ENCODE data around the gene UBC. TPM values are rescaled to one million over a fixed set of nuclear protein-coding genes. Genes with fewer than 3 reads are reported as not detected.

Gene UBC
- total RNA-seq, 1 experiment from 2014 or later: 523 TPM

DNA sequence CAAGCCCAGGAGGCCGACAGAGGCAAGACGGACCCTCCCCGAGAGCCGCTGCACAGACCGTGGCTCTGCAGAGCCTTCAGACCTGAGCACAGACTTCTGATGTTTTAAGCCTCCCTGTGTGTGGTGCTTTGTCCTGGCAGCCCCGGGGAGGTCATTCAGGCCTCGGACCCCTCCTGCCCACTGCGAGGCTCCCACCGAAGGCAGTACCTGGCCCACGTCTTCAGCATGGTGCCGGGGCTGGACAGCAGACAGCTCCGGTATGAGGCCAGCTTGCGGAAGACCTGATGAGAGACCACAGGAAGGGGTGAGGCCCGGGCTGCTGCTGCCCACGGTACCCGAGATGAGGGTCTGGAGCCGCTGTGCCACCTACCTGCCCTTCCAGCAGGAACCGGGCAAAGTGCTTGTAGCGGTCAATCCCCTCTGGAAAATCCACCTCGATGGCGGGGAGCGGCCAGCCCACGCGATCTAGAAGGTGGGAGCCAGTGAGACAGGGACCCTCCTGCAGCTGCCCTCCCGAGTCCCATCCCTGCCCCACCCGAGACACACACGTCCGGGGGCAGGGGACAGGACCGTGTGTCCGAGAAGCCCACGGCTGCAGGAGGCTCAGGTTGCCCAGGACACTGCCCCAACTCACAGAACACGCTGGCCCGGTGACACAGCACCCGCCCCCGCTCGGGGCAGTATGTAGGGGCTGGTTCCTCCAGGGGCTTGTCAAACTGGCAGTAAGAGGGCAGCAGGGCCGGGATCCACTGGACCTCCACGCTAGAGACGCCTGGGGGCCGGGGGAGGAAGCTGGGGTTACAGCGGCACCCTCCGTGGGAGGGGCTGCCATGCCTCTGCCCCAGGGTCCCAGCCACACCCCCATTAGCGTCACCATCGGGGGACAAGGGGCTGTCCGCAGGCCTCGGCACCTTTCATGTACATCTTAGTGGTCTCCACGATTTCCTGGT lies 35.6 kb upstream of the UBC start:
- H3K27ac Mint-ChIP-seq: peak overlapping the region in 2 of 3 experiments; percentile 8 to 28; a peak in 1 of 7 replicates

More for the DNA sequence above, 35.6 kb upstream of the UBC start:
- Histone ChIP-seq H3K4me1 (ENCODE audit: insufficient read depth, low read length) (no peaks in the 10 kb centered on the region), H3T11ph (ENCODE audit: low read length) (no peak overlapping the region), H3K9me3 (ENCODE audit: control insufficient read depth, low read depth, low read length) (no peaks in the 10 kb centered on the region), H3K14ac (ENCODE audit: insufficient read depth, low read length) (no peak overlapping the region; the same call in 1 of the 2 replicates), H2BK15ac (ENCODE audit: low read depth, low read length) (no peak overlapping the region), H2BK5ac (ENCODE audit: insufficient read length, low read length) (no peak overlapping the region), H3K9ac (ENCODE audit: extremely low read depth, insufficient read length, low read length) (no peak overlapping the region), H3K23ac (ENCODE audit: insufficient read length, low read depth, low read length) (no peak overlapping the region), H3K4me2 (ENCODE audit: insufficient read depth, insufficient read length, low read length) (no peak overlapping the region), H4K8ac (replicated peaks; ENCODE audit: insufficient read length, low read depth, low read length) (no peak overlapping the region), H3K27me3 (ENCODE audit: insufficient read depth, low read length) (no peaks in the 10 kb centered on the region), H2AK5ac (ENCODE audit: insufficient read length, low read length) (no peak overlapping the region), H4K91ac (ENCODE audit: insufficient read length, low read depth, low read length) (no peak overlapping the region), H3K4ac (ENCODE audit: low read depth, low read length) (no peak overlapping the region), H2AFZ (ENCODE audit: low read length) (no peak overlapping the region), H4K20me1 (ENCODE audit: control insufficient read depth, insufficient read depth, insufficient read length) (no peaks in the 10 kb centered on the region), H3K27ac (ENCODE audit: insufficient read length, low read depth, low read length) (no peak overlapping the region), H3K23me2 (ENCODE audit: insufficient read length, low read depth, low read length, poor library complexity, severe bottlenecking) (no peaks in the 10 kb centered on the region), H2BK120ac (ENCODE audit: low read depth, low read length, poor library complexity, severe bottlenecking) (no peak overlapping the region), H3K79me2 (ENCODE audit: insufficient read depth, low read length) (no peaks in the 10 kb centered on the region), H4K5ac (ENCODE audit: insufficient read length, low read depth, low read length) (no peak overlapping the region), H3K18ac (ENCODE audit: insufficient read length, low read depth, low read length) (no peak overlapping the region), H3K79me1 (ENCODE audit: insufficient read depth, low read depth, low read length, poor library complexity, severe bottlenecking) (no peaks in the 10 kb centered on the region), H3K56ac (ENCODE audit: insufficient read length, low read depth, low read length) (no peak overlapping the region), H2BK20ac (ENCODE audit: low read depth, low read length, poor library complexity, severe bottlenecking) (no peak overlapping the region), H2BK12ac (ENCODE audit: insufficient read length, low read depth, low read length) (no peak overlapping the region)
- no peak overlapping the region for H3K4me3 Mint-ChIP-seq
- no peaks in the 10 kb centered on the region for H3K9me3 Mint-ChIP-seq
- no peaks in the 10 kb centered on the region for H3K27me3 Mint-ChIP-seq (ENCODE audit: low read depth)
- no peaks in the 10 kb centered on the region for H3K4me1 Mint-ChIP-seq
- DNase-seq: no peak
- TF ChIP-seq, protein P1, sequence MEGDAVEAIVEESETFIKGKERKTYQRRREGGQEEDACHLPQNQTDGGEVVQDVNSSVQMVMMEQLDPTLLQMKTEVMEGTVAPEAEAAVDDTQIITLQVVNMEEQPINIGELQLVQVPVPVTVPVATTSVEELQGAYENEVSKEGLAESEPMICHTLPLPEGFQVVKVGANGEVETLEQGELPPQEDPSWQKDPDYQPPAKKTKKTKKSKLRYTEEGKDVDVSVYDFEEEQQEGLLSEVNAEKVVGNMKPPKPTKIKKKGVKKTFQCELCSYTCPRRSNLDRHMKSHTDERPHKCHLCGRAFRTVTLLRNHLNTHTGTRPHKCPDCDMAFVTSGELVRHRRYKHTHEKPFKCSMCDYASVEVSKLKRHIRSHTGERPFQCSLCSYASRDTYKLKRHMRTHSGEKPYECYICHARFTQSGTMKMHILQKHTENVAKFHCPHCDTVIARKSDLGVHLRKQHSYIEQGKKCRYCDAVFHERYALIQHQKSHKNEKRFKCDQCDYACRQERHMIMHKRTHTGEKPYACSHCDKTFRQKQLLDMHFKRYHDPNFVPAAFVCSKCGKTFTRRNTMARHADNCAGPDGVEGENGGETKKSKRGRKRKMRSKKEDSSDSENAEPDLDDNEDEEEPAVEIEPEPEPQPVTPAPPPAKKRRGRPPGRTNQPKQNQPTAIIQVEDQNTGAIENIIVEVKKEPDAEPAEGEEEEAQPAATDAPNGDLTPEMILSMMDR (conservative IDR thresholded peaks at IDR 0.05): no peak
- peaks cover 28 to 81% (median 63%) of the 10 kb centered on the region in 3 experiments; a peak in 6 of 7 replicates for H3K36me3 Mint-ChIP-seq (ENCODE audit: insufficient read depth in 1 of 3, low read depth in 3 of 3)
- WGBS (ENCODE audit: extremely low coverage, insufficient read length, low lambda C conversion rate): no CpG with 5 or more reads among the region's 47 CpGs

All from H9 (cell line).